Cardiac muscle cell (in vitro differentiated cells and primary cell): ENCODE results near the gene GLT8D1. TPM values are rescaled to one million over a fixed set of nuclear protein-coding genes. Genes with fewer than 3 reads are reported as not detected.

Experiments used
- DNase-seq, 2 donors: peaks; one replicate each; pipeline versions ENCODE4 v3.0.0 to v3.0.0-alpha.2; 2010 to 2017; ENCODE audit warnings: low read depth in 1 of 2, low spot score in 1 of 2
- H3K27ac ChIP-seq: fragments of 200-600 bp; sonication (generic); 2 replicates; pipeline ENCODE4 v1.5.1; 2016
- H3K27me3 ChIP-seq: fragments of 200-600 bp; sonication (generic); 2 replicates; pipeline ENCODE4 v1.6.0; 2016; ENCODE audit warnings: control low read depth
- H3K36me3 ChIP-seq: fragments of 200-600 bp; sonication (generic); 2 replicates; pipeline ENCODE4 v1.5.1; 2016; ENCODE audit warnings: control low read depth
- H3K4me1 ChIP-seq: fragments of 200-600 bp; sonication (generic); 2 replicates; pipeline ENCODE4 v1.8.1; 2017; ENCODE audit warnings: low read depth, mild to moderate bottlenecking, mixed run types
- H3K4me3 ChIP-seq: fragments of 200-600 bp; sonication (generic); 2 replicates; pipeline ENCODE4 v1.5.1; 2016; ENCODE audit warnings: mild to moderate bottlenecking
- H3K9me3 ChIP-seq: fragments of 200-600 bp; sonication (generic); 2 replicates; pipeline ENCODE4 v1.5.1; 2017; ENCODE audit warnings: low read depth, mild to moderate bottlenecking, control low read depth
- polyA plus RNA-seq: library from polyadenylated mRNA; unstranded; fragments of >200 nt; fragmentation: Nextera tagmentation; extraction: Ambion mirVana; gene quantifications from 2 replicates; pipeline ENCODE4 v1.2.1, GENCODE V29; 2016
- total RNA-seq: library from RNA; depleted of rRNA; stranded (reverse); fragments of >200 nt; gene quantifications from 2 replicates; pipeline ENCODE4 v1.2.3, GENCODE V29; 2016
- TF ChIP-seq, protein P1 (sequence below): IDR thresholded peaks from 2 replicates; pipeline ENCODE4 v1.5.1; 2012; ENCODE audit warnings: low read depth, mild to moderate bottlenecking, low read length

The GLT8D1 gene
- total and polyA plus RNA-seq, 2 experiments from 2014 or later: 74.2 to 85.0 TPM

- DNase-seq: no peak
- H3K4me3 ChIP-seq: no peak overlapping the region
- H3K36me3 ChIP-seq: peaks cover 2% of the 10 kb centered on the region
- TF ChIP-seq, protein P1, sequence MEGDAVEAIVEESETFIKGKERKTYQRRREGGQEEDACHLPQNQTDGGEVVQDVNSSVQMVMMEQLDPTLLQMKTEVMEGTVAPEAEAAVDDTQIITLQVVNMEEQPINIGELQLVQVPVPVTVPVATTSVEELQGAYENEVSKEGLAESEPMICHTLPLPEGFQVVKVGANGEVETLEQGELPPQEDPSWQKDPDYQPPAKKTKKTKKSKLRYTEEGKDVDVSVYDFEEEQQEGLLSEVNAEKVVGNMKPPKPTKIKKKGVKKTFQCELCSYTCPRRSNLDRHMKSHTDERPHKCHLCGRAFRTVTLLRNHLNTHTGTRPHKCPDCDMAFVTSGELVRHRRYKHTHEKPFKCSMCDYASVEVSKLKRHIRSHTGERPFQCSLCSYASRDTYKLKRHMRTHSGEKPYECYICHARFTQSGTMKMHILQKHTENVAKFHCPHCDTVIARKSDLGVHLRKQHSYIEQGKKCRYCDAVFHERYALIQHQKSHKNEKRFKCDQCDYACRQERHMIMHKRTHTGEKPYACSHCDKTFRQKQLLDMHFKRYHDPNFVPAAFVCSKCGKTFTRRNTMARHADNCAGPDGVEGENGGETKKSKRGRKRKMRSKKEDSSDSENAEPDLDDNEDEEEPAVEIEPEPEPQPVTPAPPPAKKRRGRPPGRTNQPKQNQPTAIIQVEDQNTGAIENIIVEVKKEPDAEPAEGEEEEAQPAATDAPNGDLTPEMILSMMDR: no peak
- H3K9me3 ChIP-seq: no peaks in the 10 kb centered on the region
- no peak overlapping the region for H3K27ac ChIP-seq
- H3K4me1 ChIP-seq: no peaks in the 10 kb centered on the region
- H3K27me3 ChIP-seq: no peaks in the 10 kb centered on the region
Measured at GRCh38 chr3:52715714-52716305, 10.2 kb upstream of the GLT8D1 start.

DNA sequence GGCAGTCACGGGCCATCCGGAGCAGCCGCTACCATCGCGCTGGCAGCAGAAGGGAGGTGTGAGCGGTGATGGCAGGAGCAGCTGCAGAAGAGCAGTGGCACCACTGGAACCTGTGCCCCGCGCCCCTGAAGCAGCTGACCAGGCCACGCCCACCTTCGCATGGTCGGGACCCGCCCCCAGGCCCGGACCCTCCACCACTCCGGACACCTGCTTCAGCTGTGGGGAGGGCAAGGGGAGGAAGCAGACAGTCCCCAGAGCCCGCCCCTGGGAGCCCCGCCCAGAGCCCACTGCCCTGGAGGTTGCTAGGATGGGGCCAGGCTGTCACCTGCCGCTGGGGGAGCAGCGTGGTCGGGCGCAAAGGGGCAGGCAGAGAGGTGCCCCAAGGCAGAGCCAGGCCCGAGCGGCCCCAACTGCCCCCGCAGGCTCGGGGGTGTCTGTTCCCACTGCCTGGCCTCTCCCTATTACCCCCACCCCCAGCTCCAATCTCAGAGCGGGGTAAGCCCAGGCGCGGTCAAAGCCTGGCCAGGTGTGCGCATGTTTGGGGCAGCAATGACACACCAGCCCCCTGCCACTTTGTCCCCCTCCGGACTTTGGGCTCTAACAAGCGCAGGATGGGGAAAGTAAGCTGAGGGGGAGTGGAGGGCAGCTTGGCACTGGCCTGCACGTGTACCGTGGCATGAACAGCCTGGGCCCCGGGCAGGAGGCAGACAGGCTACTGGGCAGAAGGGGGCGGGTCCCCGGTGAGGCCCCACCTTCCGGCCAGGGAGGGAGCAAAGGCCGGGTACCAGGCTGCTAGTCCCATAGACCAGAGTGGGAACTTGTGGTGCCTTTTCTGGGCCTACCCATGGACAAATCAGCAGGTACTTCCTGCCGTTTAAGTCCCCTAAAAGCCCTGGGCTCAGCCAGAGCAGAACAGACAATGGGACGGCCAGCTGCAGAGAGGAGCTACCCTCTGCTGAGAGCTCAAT, 9.0 kb upstream of the GLT8D1 start:
- Histone ChIP-seq H3K27me3 (no peaks in the 10 kb centered on the region), H3K27ac (no peak overlapping the region), H3K36me3 (peaks cover 2% of the 10 kb centered on the region), H3K9me3 (no peaks in the 10 kb centered on the region), H3K4me1 (no peaks in the 10 kb centered on the region), H3K4me3 (peak overlapping the region; percentile 22)
- DNase-seq: peak in 1 of 2 donors; percentile 48
- TF ChIP-seq, protein P1: no peak

DNA sequence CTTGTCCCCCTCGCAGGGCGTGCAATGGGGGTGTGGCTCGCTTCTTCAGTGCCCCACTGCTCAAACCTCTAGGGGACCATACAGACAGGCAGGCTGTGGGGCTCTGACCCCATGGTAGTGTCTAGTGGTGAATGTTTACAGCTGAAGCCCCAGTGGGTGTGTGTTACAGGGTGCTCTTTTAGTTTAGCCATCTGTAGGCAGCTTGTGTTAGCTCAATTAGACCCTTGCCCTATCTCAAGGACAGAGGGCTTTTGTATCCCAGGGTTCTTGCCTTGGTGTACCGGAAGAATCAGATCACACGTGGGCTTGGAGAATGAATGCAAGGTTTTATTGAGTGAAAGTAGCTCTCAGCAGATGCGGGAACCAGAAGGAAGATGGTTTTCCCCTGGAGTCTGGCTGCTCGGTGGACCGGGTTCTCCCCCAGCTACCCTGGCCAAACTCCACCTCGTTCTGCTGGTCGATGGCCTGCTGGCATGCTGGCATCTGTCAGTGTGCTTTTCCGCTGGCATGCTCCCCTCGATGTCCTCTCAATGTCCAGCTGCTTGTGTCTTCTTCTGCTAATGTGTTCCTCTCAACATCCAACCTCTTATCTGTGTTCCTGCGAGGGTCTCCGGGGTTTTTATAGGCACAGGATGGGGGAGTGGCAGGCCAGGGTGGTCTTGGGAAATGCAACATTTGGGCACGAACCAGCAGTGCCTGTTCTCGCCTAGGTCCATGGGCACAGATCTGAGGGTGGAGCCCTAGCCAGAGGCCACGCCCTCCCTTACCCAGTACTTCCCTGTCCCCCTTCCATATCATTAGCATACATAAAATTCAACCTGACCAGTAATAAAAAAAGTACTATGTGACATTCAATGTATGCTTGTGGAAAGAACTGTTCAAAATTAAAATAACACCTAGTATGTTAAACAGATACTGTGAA, 7.0 kb upstream of the GLT8D1 start:
- Histone ChIP-seq H3K27me3 (no peaks in the 10 kb centered on the region), H3K27ac (no peak overlapping the region), H3K36me3 (peaks cover 10% of the 10 kb centered on the region), H3K4me1 (no peaks in the 10 kb centered on the region), H3K9me3 (no peaks in the 10 kb centered on the region), H3K4me3 (no peak overlapping the region)
- TF ChIP-seq, protein P1: no peak
- DNase-seq: no peak

GRCh38 chr3:52710512-52710911, 4.9 kb upstream of the GLT8D1 start:
- Histone ChIP-seq H3K36me3 (peaks cover 10% of the 10 kb centered on the region), H3K4me1 (peaks cover 6% of the 10 kb centered on the region), H3K27ac (no peak overlapping the region), H3K27me3 (no peaks in the 10 kb centered on the region), H3K4me3 (no peak overlapping the region), H3K9me3 (no peaks in the 10 kb centered on the region)
- TF ChIP-seq, protein P1: no peak
- DNase-seq: no peak

GRCh38 chr3:52707585-52707984, 2.0 kb upstream of the GLT8D1 start:
- TF ChIP-seq, protein P1: no peak
- Histone ChIP-seq H3K9me3 (no peaks in the 10 kb centered on the region), H3K36me3 (peaks cover 7% of the 10 kb centered on the region), H3K27ac (no peak overlapping the region), H3K4me3 (no peak overlapping the region), H3K27me3 (no peaks in the 10 kb centered on the region), H3K4me1 (peaks cover 6% of the 10 kb centered on the region)
- DNase-seq: no peak
